AG04450 (cell line): ENCODE measurements around the gene POC1B. TPM values are rescaled to one million over a fixed set of nuclear protein-coding genes. Genes with fewer than 3 reads are reported as not detected.
A peak's percentile ranks its signal among the peaks of the same experiment; 100 is the strongest.

ENCODE experiments used
- CTCF ChIA-PET: fragments of 300-600, 350-600 bp; formaldehyde crosslinking; extraction: SDS; loops from one replicate; lab custom pipeline; 2022; ENCODE audit warnings: antibody characterized with exemption, inconsistent platforms; lab: Charles Lee
- POLR2A ChIA-PET: fragments of 350-600 bp; formaldehyde crosslinking; extraction: SDS; loops from one replicate; lab custom pipeline; 2021; ENCODE audit warnings: antibody characterized with exemption, inconsistent platforms; lab: Yijun Ruan, JAX
- DNase-seq: peaks from one replicate; pipeline ENCODE4 v3.0.0-alpha.2; 2011; ENCODE audit warnings: low read depth, low spot score
- H3K27ac ChIP-seq: one replicate; pipeline ENCODE4 v1.5.1; 2012; ENCODE audit warnings: low read depth, low read length, control low read depth
- H3K27me3 ChIP-seq: one replicate; pipeline ENCODE4 v1.6.0; 2012; ENCODE audit warnings: low read length; ENCODE audit not compliant: control insufficient read depth, insufficient read depth
- H3K4me3 ChIP-seq: 2 replicates; pipeline ENCODE4 v1.5.1; 2011; ENCODE audit warnings: mild to moderate bottlenecking, low read depth, low read length, control low read depth
- H3K9me3 ChIP-seq: 2 replicates; pipeline ENCODE4 v1.5.1; 2012; ENCODE audit warnings: low read length; ENCODE audit not compliant: control insufficient read depth, insufficient read depth
- polyA plus RNA-seq: library from polyadenylated mRNA; depleted of rRNA; stranded (reverse); fragments of >200 nt; gene quantifications from 2 replicates; pipeline ENCODE4 v1.2.3, GENCODE V29; 2011
- TF ChIP-seq, protein P1 (sequence below): IDR thresholded peaks from 2 replicates; pipeline ENCODE4 v1.5.1; 2011; ENCODE audit warnings: low read depth, low read length, control low read depth, inconsistent platforms

The POC1B gene
- polyA plus RNA-seq, 1 experiment = 11.9 TPM

DNA sequence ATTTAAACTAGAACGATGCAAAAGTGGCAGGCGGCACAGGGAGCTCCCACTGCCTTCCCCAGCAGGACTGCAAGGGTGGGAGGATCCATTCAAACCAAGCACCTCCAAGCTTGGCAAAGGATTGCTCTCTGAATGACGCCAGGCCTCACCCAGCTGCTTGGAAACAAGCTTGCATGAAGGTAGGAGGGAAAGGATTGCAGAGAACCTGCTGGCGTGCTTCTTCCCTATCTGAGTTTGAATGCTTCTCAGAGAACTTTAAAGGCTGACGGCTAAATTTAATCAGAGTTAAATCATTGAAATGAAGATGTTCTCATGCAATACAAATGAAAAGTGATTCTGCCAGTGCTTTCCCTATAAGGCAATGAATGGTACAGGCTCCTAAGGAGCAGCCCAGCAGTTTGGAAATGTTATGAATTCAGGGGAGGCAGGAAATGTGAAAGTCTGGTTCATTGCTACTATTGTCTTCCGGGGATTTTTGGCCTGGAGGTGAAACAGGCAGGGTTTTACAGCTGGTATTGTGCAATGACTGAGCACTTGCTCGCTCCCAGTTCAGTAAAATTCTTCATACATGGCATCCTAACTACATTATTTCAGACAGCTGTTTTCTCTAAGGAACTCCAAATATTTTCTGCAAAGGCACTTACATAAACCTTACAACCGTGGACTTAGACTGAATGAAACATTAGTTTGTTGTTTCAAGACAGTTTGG, 141.6 kb downstream of the POC1B start:
- H3K27me3 ChIP-seq = no peaks in the 10 kb centered on the region
- H3K27ac ChIP-seq = peak overlapping the region; percentile 94
- TF ChIP-seq, protein P1, sequence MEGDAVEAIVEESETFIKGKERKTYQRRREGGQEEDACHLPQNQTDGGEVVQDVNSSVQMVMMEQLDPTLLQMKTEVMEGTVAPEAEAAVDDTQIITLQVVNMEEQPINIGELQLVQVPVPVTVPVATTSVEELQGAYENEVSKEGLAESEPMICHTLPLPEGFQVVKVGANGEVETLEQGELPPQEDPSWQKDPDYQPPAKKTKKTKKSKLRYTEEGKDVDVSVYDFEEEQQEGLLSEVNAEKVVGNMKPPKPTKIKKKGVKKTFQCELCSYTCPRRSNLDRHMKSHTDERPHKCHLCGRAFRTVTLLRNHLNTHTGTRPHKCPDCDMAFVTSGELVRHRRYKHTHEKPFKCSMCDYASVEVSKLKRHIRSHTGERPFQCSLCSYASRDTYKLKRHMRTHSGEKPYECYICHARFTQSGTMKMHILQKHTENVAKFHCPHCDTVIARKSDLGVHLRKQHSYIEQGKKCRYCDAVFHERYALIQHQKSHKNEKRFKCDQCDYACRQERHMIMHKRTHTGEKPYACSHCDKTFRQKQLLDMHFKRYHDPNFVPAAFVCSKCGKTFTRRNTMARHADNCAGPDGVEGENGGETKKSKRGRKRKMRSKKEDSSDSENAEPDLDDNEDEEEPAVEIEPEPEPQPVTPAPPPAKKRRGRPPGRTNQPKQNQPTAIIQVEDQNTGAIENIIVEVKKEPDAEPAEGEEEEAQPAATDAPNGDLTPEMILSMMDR = no peak
- H3K9me3 ChIP-seq = no peaks in the 10 kb centered on the region
- H3K4me3 ChIP-seq = no peak overlapping the region
- DNase-seq = peak; percentile 87
- POLR2A ChIA-PET = interaction anchor here (0.6 to 3.1 kb wide), 3 partner anchors 31 to 204 kb away, joined by 3 to 16 read pairs (median 6); partner anchors contain the start of gene DUSP6
- CTCF ChIA-PET = interaction anchor here (0.6 to 1.6 kb wide), 3 partner anchors 33 to 365 kb away, joined by 3 to 4 read pairs (median 4); no protein-coding TSS in a partner anchor

DNA sequence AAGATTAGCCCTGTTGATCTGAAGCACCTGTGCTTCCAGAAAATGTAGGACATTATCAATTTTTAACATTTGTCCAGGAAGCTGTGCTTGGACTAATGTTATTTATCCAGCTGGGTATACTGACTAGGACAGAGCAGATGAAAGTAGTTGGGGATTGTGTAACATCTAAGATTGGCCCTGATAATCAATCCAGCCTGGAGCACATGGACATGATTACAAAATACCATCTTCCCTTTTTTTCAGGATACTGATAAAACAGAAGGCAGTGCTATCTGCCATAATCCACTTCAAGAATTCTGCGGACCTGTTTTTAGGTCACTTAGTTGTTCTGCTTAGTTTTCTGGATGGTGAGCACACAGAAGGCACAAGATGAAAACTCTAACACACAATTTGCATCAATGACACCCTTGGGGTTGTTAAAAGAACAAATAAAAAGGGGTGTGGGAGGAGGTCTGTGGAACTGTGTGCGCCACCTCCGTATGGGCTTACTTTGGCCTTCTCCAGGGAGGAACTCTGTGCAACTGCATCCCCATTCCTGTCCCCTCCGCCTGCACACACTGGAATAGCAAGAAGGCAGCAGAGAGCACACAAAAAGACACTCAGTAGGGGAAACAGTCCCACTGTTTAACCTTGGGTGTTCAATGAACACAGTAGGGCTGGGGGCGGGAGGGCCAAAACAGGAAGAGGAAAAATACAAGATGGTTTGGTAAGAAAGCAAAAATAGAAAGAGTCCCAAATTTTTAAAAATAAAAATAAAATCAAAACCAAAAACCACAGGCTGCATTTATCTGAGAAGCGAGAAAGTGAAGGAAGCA, 142.4 kb downstream of the POC1B start:
- TF ChIP-seq, protein P1 = no peak
- POLR2A ChIA-PET = interaction anchor here (3.1 kb wide), 1 partner anchor 30 kb away, joined by 16 read pairs; the partner anchor contains the start of gene DUSP6
- H3K4me3 ChIP-seq = no peak overlapping the region
- peak overlapping the region; percentile 94 for H3K27ac ChIP-seq
- CTCF ChIA-PET = interaction anchor here (1.6 kb wide), 1 partner anchor 364 kb away, joined by 4 read pairs; no protein-coding TSS in a partner anchor
- H3K9me3 ChIP-seq = no peaks in the 10 kb centered on the region
- no peak for DNase-seq
- no peaks in the 10 kb centered on the region for H3K27me3 ChIP-seq

DNA sequence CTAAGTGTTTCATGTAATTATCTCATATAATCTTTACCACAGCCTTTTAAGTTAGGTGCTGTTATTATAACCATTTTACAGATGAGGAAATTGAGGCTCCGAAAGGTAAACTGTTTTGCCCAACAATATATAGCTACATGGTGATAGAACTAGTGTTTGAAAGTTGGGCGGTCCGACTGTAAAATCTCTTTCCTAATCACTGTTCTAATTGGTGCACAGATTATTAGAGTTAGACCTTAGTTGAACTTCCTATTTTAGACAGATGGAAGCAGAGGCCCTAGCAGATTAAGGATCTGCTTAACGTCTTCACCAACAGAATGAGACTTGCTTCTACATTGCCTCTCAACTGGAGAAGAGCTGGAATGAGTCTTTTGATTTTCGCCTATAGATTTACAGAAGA, 143.5 kb downstream of the POC1B start:
- Histone ChIP-seq H3K27me3 (no peaks in the 10 kb centered on the region), H3K4me3 (no peak overlapping the region), H3K27ac (no peak overlapping the region), H3K9me3 (no peaks in the 10 kb centered on the region)
- DNase-seq = no peak
- ChIA-PET POLR2A (no interaction called here), CTCF (interaction anchor here (0.8 kb wide), 1 partner anchor 89 kb away, joined by 3 read pairs; no protein-coding TSS in a partner anchor)
- TF ChIP-seq, protein P1 = no peak

DNA sequence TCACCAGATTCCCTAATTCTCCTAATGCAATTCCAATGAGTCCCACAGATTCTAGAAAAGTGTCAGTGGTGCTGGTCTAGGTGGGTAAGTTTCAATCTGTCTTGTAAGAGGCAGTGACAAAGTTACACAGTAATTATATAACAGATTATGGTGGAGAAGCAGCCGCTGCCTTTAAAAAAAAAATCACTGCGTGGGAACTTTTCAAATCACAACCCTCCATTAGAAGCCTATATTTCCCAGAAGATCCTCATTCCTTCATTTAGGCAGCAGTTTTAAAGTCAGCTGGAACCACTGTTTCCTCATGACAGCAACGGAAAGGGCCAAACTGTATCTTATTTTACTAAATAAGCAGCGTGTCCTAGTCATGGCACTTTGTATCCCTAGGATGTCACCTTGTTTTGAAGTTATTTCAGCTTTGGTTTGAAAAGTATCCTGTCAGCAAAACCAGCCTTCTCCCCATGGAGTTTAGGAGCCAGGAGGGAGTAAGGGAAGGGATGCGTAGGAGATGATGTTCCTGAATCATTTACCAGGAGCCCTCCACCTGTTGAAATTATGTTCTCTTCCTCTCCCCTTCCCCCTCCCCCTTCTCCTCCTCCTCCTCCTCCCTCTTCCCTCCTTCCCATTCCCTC, 145.9 kb downstream of the POC1B start:
- DNase-seq = no peak
- ChIA-PET CTCF (interaction anchor here (1.4 kb wide), 1 partner anchor 361 kb away, joined by 5 read pairs; no protein-coding TSS in a partner anchor), POLR2A (no interaction called here)
- TF ChIP-seq, protein P1 = no peak
- H3K9me3 ChIP-seq = no peaks in the 10 kb centered on the region
- no peaks in the 10 kb centered on the region for H3K27me3 ChIP-seq
- no peak overlapping the region for H3K27ac ChIP-seq
- H3K4me3 ChIP-seq = no peak overlapping the region
